H1 (cell line): ENCODE data around the gene PCDHGB3. TPM values are rescaled to one million over a fixed set of nuclear protein-coding genes. Genes with fewer than 3 reads are reported as not detected.

Source experiments
- CTCF ChIA-PET: fragments of 300-600 bp; sonication (Branson Sonifier 250); formaldehyde crosslinking; loops from one replicate; lab custom pipeline; 2021; ENCODE audit not compliant: partially characterized antibody; lab: Charles Lee
- POLR2A ChIA-PET: fragments of 300-600 bp; sonication (Branson Sonifier 250); formaldehyde crosslinking; loops from one replicate; lab custom pipeline; 2021; ENCODE audit warnings: inconsistent platforms; ENCODE audit not compliant: partially characterized antibody; lab: Charles Lee
- DNase-seq, 2 experiments: peaks; one replicate each; pipeline versions ENCODE4 v3.0.0 to v3.0.0-alpha.2; 2010 to 2022; ENCODE audit warnings: low spot score in 2 of 2, low read depth in 1 of 2, mixed read lengths in 1 of 2
- FAIRE-seq: peaks from 2 replicates; lab custom pipeline; 2011; peaks lifted over from hg19 to GRCh38; lab: Jason Lieb, UNC
- H2AFZ ChIP-seq: 2 replicates; pipeline ENCODE4 v1.8.1; 2012; ENCODE audit warnings: low read length, inconsistent platforms
- H2AK5ac ChIP-seq: 2 replicates; pipeline ENCODE4 v1.6.1; 2013; ENCODE audit warnings: low read depth, low read length
- H2BK120ac ChIP-seq: replicated peaks from 2 replicates; pipeline ENCODE3; 2013; ENCODE audit warnings: low read depth, low read length, inconsistent platforms
- H2BK12ac ChIP-seq: 2 replicates; pipeline ENCODE4 v1.6.1; 2013; ENCODE audit warnings: low read depth, low read length
- H2BK15ac ChIP-seq: 2 replicates; pipeline ENCODE4 v1.6.1; 2013; ENCODE audit warnings: low read length
- H2BK20ac ChIP-seq: 2 replicates; pipeline ENCODE4 v1.6.1; 2013; ENCODE audit warnings: low read length
- H2BK5ac ChIP-seq: 2 replicates; pipeline ENCODE4 v1.6.1; 2013; ENCODE audit warnings: low read depth, low read length
- H3K14ac ChIP-seq: 2 replicates; pipeline ENCODE4 v1.6.1; 2013; ENCODE audit warnings: inconsistent platforms; ENCODE audit not compliant: insufficient read length
- H3K18ac ChIP-seq: 2 replicates; pipeline ENCODE4 v1.6.1; 2013; ENCODE audit warnings: low read length; ENCODE audit errors: extremely low read depth
- H3K23ac ChIP-seq: 2 replicates; pipeline ENCODE4 v1.6.1; 2013; ENCODE audit warnings: inconsistent platforms; ENCODE audit not compliant: insufficient read length
- H3K23me2 ChIP-seq: 2 replicates; pipeline ENCODE4 v1.6.1; 2013; ENCODE audit warnings: low read depth, low read length
- H3K27ac ChIP-seq: 2 replicates; pipeline ENCODE4 v1.6.1; 2011; ENCODE audit warnings: low read depth, low read length, inconsistent platforms
- H3K27me3 ChIP-seq, 4 experiments: replicated peaks in 1 of 4; 1 replicate in 1 of 4; 2 replicates in 3 of 4; pipeline versions ENCODE4 v1.6.1 to v1.8.1; 2011 to 2013; ENCODE audit warnings: low read length in 3 of 4, mild to moderate bottlenecking in 3 of 4, inconsistent platforms in 2 of 4, mixed read lengths in 2 of 4, moderate library complexity in 1 of 4; ENCODE audit not compliant: control insufficient read depth in 3 of 4, insufficient read depth in 3 of 4; ENCODE audit errors: extremely low read depth in 1 of 4
- H3K36me3 ChIP-seq, 4 experiments: 2 replicates each; pipeline versions ENCODE4 v1.6.1 to v1.8.1; 2011 to 2013; ENCODE audit warnings: mild to moderate bottlenecking in 4 of 4, low read length in 3 of 4, moderate library complexity in 2 of 4, control low read depth in 1 of 4, inconsistent platforms in 1 of 4; ENCODE audit not compliant: insufficient read depth in 4 of 4, control insufficient read depth in 2 of 4
- H3K4ac ChIP-seq: replicated peaks from 2 replicates; pipeline ENCODE3; 2013; ENCODE audit warnings: low read length, low read depth, mixed read lengths, inconsistent platforms; ENCODE audit not compliant: insufficient read length
- H3K4me1 ChIP-seq, 4 experiments: replicated peaks in 1 of 4; 1 replicate in 1 of 4; 2 replicates in 3 of 4; pipeline versions ENCODE4 v1.6.1 to v1.8.1; 2011 to 2013; ENCODE audit warnings: low read length in 3 of 4, inconsistent platforms in 2 of 4, mixed read lengths in 1 of 4; ENCODE audit not compliant: insufficient read depth in 4 of 4, control insufficient read depth in 3 of 4
- H3K4me2 ChIP-seq, 2 experiments: 2 replicates each; pipeline versions ENCODE4 v1.6.1 to v1.8.1; 2011 to 2013; ENCODE audit warnings: low read depth in 2 of 2, low read length in 2 of 2, control low read depth in 1 of 2, inconsistent platforms in 1 of 2, mild to moderate bottlenecking in 1 of 2; ENCODE audit not compliant: insufficient read depth in 1 of 2
- H3K4me3 ChIP-seq, 4 experiments: fragments of 200-600, 300-600 bp in 1 of 4; sonication (generic), shearing (Covaris generic), sonication (Bioruptor Twin) in 1 of 4; 2 replicates each; pipeline versions ENCODE4 v1.5.1 to v1.8.1; 2011 to 2016; ENCODE audit warnings: low read length in 4 of 4, low read depth in 3 of 4, control low read depth in 2 of 4, inconsistent platforms in 2 of 4, mild to moderate bottlenecking in 2 of 4, mixed read lengths in 1 of 4, moderate library complexity in 1 of 4; ENCODE audit not compliant: insufficient read depth in 2 of 4; ENCODE audit errors: extremely low read depth in 1 of 4
- H3K56ac ChIP-seq: replicated peaks from 2 replicates; pipeline ENCODE3; 2013; ENCODE audit warnings: low read depth, mild to moderate bottlenecking, mixed read lengths, low read length, inconsistent platforms; ENCODE audit not compliant: insufficient read length
- H3K79me1 ChIP-seq: 2 replicates; pipeline ENCODE4 v1.6.1; 2013; ENCODE audit warnings: low read depth, low read length, control low read depth
- H3K79me2 ChIP-seq, 2 experiments: 2 replicates each; pipeline versions ENCODE4 v1.6.1 to v1.8.1; 2012 to 2013; ENCODE audit warnings: low read length in 2 of 2, mild to moderate bottlenecking in 2 of 2, inconsistent platforms in 1 of 2; ENCODE audit not compliant: insufficient read depth in 2 of 2, control insufficient read depth in 1 of 2
- H3K9ac ChIP-seq, 4 experiments: replicated peaks in 1 of 4; 1 replicate in 1 of 4; 2 replicates in 3 of 4; pipeline versions ENCODE4 v1.6.1 to v1.8.1; 2011 to 2013; ENCODE audit warnings: low read depth in 3 of 4, low read length in 3 of 4, control low read depth in 2 of 4, mild to moderate bottlenecking in 2 of 4, moderate library complexity in 2 of 4, inconsistent platforms in 1 of 4; ENCODE audit errors: extremely low read depth in 1 of 4
- H3K9me3 ChIP-seq, 2 experiments: 2 replicates each; pipeline versions ENCODE4 v1.6.1 to v1.8.1; 2012 to 2013; ENCODE audit warnings: mild to moderate bottlenecking in 2 of 2, moderate library complexity in 2 of 2, control low read depth in 1 of 2, inconsistent platforms in 1 of 2, low read depth in 1 of 2, low read length in 1 of 2, mixed read lengths in 1 of 2; ENCODE audit not compliant: insufficient read depth in 2 of 2
- H4K20me1 ChIP-seq, 2 experiments: replicated peaks in 1 of 2; 2 replicates each; pipeline versions ENCODE3 to v1.8.1; 2011 to 2013; ENCODE audit warnings: inconsistent platforms in 2 of 2, low read length in 2 of 2, mild to moderate bottlenecking in 1 of 2; ENCODE audit not compliant: insufficient read depth in 2 of 2, control insufficient read depth in 1 of 2
- H4K5ac ChIP-seq: 2 replicates; pipeline ENCODE4 v1.6.1; 2013; ENCODE audit warnings: low read length, low read depth, mixed read lengths, inconsistent platforms; ENCODE audit not compliant: insufficient read length
- H4K8ac ChIP-seq: 2 replicates; pipeline ENCODE4 v1.8.0; 2013; ENCODE audit warnings: mild to moderate bottlenecking, moderate library complexity, low read length, inconsistent platforms; ENCODE audit not compliant: insufficient read depth; ENCODE audit errors: extremely low read depth
- H4K91ac ChIP-seq: replicated peaks from 2 replicates; pipeline ENCODE3; 2013; ENCODE audit warnings: low read length, mixed read lengths, inconsistent platforms; ENCODE audit not compliant: insufficient read length
- ASH2L ChIP-seq: fragments of 200-600, 300-600 bp; sonication (generic); IDR thresholded peaks from one replicate; pipeline ENCODE4 v1.7.1; 2017; ENCODE audit warnings: low read length
- ATF3 ChIP-seq: IDR thresholded peaks from 2 replicates; pipeline ENCODE4 v1.6.1; 2011; ENCODE audit warnings: low read depth, mild to moderate bottlenecking, low read length; ENCODE audit not compliant: insufficient read depth
- BCL11A ChIP-seq, 2 experiments: IDR thresholded peaks; one replicate each; pipeline ENCODE4 v1.6.1; 2011; ENCODE audit warnings: low read depth in 2 of 2, low read length in 2 of 2, mild to moderate bottlenecking in 2 of 2
- CHD2 ChIP-seq: IDR thresholded peaks from 2 replicates; pipeline ENCODE4 v1.6.1; 2012; ENCODE audit warnings: low read length, improper control_type of control experiment
- CREB1 ChIP-seq: IDR thresholded peaks from 2 replicates; pipeline ENCODE4 v1.6.1; 2012; ENCODE audit warnings: inconsistent platforms
- CTCF ChIP-seq, 3 experiments: IDR thresholded peaks; 1 replicate in 2 of 3; 2 replicates in 1 of 3; pipeline versions ENCODE4 v1.5.1 to v1.6.1; 2011; ENCODE audit warnings: low read length in 3 of 3, mild to moderate bottlenecking in 3 of 3, inconsistent platforms in 2 of 3, low read depth in 1 of 3, moderate library complexity in 1 of 3; ENCODE audit not compliant: insufficient read depth in 1 of 3; ENCODE audit errors: control extremely low read depth in 1 of 3
- HDAC2 ChIP-seq, 2 experiments: fragments of 300-600 bp in 1 of 2; sonication (generic) in 1 of 2; IDR thresholded peaks; 2 replicates each; pipeline ENCODE4 v1.6.1; 2011 to 2012; ENCODE audit warnings: low read depth in 2 of 2, low read length in 2 of 2, mild to moderate bottlenecking in 2 of 2, moderate library complexity in 2 of 2, borderline replicate concordance in 1 of 2, inconsistent platforms in 1 of 2
- PHF8 ChIP-seq: fragments of 200-600 bp; sonication (generic); conservative IDR thresholded peaks from 2 replicates; pipeline ENCODE4 v1.7.1; 2012; ENCODE audit warnings: low read depth, mild to moderate bottlenecking, inconsistent platforms, low read length, moderate library complexity
- POU5F1 ChIP-seq: IDR thresholded peaks from 2 replicates; pipeline ENCODE4 v1.6.1; 2011; ENCODE audit warnings: low read depth, mild to moderate bottlenecking, low read length, moderate library complexity
- RNF2 ChIP-seq: fragments of 200-900, 300-1000 bp; sonication (generic); IDR thresholded peaks from 2 replicates; pipeline ENCODE4 v1.7.1; 2016; ENCODE audit warnings: borderline replicate concordance, low read depth, mild to moderate bottlenecking, antibody characterized with exemption, low read length; ENCODE audit not compliant: poor library complexity, severe bottlenecking; ENCODE audit errors: missing control alignments
- WGBS, 2 experiments: shearing (Covaris generic) in 1 of 2; methylation state at CpG; one replicate each; pipeline versions ENCODE4 v1.1.6 to v1.1.7; 2013 to 2015; ENCODE audit warnings: low lambda C conversion rate in 2 of 2, mixed read lengths in 2 of 2, inconsistent platforms in 1 of 2, low coverage in 1 of 2, missing lambda C conversion rate in 1 of 2; ENCODE audit not compliant: insufficient replicate concordance in 2 of 2, insufficient coverage in 1 of 2, insufficient read length in 1 of 2; ENCODE audit errors: extremely low coverage in 1 of 2, missing lambda C conversion rate in 1 of 2; 5-methylcytosine and 5-hydroxymethylcytosine counted together
- polyA plus RNA-seq, 7 experiments: library from polyadenylated mRNA; depleted of rRNA in 3 of 7; stranded (reverse) in 5 of 7; unstranded in 2 of 7; fragments of >200 nt in 5 of 7; fragments of 200-250 nt in 2 of 7; gene quantifications; 1 replicate in 5 of 7; 2 replicates in 1 of 7; 4 replicates in 1 of 7; pipeline versions ENCODE4 v1.2.1 to v1.2.3, GENCODE V29; 2011 to 2013; ENCODE audit warnings: missing spikeins in 2 of 7, mixed read lengths in 2 of 7
- total RNA-seq: library from RNA; stranded (reverse); fragmentation: NEBNext Ultra II Directional; extraction: Animal tissue kit (Norgen Biotek cat#: 25700); gene quantifications from 2 replicates; pipeline ENCODE4 v1.2.1, GENCODE V29; 2021

PCDHGB3 gene
- total and polyA plus RNA-seq, 2 of the 8 experiments (the other 6 are each of a cell fraction or from before 2014, with no cell fraction given) = 1.6 to 1.9 TPM

- no peak for FAIRE-seq
- Histone ChIP-seq H3K56ac (no peak overlapping the region), H4K20me1 (no peaks in the 10 kb centered on the region), H3K23me2 (no peaks in the 10 kb centered on the region), H2BK12ac (no peak overlapping the region), H3K27me3 (no peaks in the 10 kb centered on the region), H3K27ac (no peak overlapping the region), H3K18ac (no peak overlapping the region), H2BK20ac (no peak overlapping the region), H2BK120ac (no peak overlapping the region), H3K4me1 (peaks cover 0 to 3% (median under 1%) of the 10 kb centered on the region in 4 experiments; a peak in 1 of 7 replicates), H3K79me2 (no peaks in the 10 kb centered on the region), H3K14ac (no peak overlapping the region), H2BK5ac (no peak overlapping the region), H3K4ac (no peak overlapping the region), H3K9me3 (peaks cover 43 to 56% of the 10 kb centered on the region in 2 experiments), H2AK5ac (no peak overlapping the region), H3K4me2 (no peak overlapping the region), H2AFZ (no peak overlapping the region), H3K23ac (no peak overlapping the region), H4K5ac (no peak overlapping the region), H2BK15ac (no peak overlapping the region), H4K8ac (no peak overlapping the region), H4K91ac (no peak overlapping the region), H3K9ac (no peak overlapping the region), H3K36me3 (peaks cover 0 to 8% (median 3%) of the 10 kb centered on the region in 4 experiments; a peak in 4 of 8 replicates), H3K4me3 (no peak overlapping the region), H3K79me1 (no peaks in the 10 kb centered on the region)
- no peak for DNase-seq
- POLR2A ChIA-PET = interaction anchor here (1.1 kb wide), 1 partner anchor 48 kb away, joined by 3 read pairs; no protein-coding TSS in a partner anchor
- 91% methylated on average over 15 of the region's 15 CpGs; no CpG with 5 or more reads in 1 of the 2 experiments for WGBS, 2 experiments
- CTCF ChIA-PET = interaction anchor here (0.7 to 3.4 kb wide), 22 partner anchors 9 to 204 kb away, joined by 3 to 20 read pairs (median 4); partner anchors contain the start of genes PCDHB14, PCDHB15, PCDHB16 and PCDHGA11
- TF ChIP-seq CHD2 (no peak), ASH2L (no peak), POU5F1 (no peak), RNF2 (no peak), CREB1 (no peak), ATF3 (no peak), BCL11A (IDR thresholded peaks at IDR 0.05; ENCODE audit: low read depth in 2 of 2, low read length in 2 of 2) (no peak), PHF8 (no peak), HDAC2 (IDR thresholded peaks at IDR 0.05; ENCODE audit: borderline replicate concordance in 1 of 2, low read depth in 2 of 2, low read length in 2 of 2) (no peak), CTCF (IDR thresholded peaks at IDR 0.05; ENCODE audit: control extremely low read depth in 1 of 3, insufficient read depth in 1 of 3, low read depth in 1 of 3, low read length in 3 of 3) (no peak)
Observed at GRCh38 chr5:141360685-141361084, 9.4 kb upstream of the PCDHGB3 start.
